ENCODE data around the gene TBCK. TPM values are rescaled to one million over a fixed set of nuclear protein-coding genes. Genes with fewer than 3 reads are reported as not detected.

The TBCK gene
- total RNA-seq, result 10 to 100 TPM; 46.5 to 55.3 (median 51.4) TPM

DNA sequence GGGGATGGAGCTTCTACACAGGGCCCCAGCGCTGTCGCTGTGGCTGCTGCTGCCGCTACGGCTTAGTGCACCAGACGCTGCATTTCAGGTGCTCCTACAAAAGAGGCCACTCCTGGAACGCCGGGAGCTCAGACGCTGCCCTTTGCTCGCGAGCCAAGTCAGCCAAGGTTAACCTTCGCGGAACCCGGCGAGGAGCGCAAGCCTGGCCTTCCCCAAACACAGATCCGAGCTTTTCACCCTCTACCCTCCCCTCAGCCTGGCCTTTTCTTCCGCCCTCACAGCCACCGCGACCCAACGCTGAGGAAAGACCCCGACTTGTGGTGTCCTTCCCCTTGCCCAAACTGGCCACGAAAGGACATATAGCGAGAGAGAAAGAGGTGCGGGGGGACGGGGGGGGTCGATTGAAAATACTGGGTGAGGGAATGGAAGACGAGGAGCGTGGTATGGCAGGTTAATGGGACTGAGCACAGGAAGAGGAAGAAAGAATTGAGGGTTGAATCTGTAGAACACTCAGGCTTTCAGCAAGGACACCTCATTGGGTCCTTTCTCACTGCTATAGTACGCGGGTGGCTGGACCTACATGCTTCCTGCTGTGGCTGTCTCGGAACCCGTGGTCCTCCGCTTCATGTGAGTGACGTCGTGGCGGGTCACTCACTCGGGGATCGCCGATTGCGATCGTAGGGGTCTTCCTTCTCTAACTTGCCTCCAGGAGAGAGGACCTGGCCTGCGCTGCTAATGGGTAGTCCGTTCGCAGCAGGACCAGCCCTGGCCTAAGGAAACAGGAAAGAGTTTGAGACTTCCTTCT lies at the start of gene TBCK, which contains the start of gene AIMP1:
Gene TBCK (minus strand): TSS at position 242 of the 805 bp plus-strand sequence. CDS start 7,249 bp downstream, outside the sequence.
Gene AIMP1 (plus strand): TSS at position 583 of the 805 bp plus-strand sequence. CDS start 8,460 bp downstream, outside the sequence.
- TF ChIP-seq, protein P1, sequence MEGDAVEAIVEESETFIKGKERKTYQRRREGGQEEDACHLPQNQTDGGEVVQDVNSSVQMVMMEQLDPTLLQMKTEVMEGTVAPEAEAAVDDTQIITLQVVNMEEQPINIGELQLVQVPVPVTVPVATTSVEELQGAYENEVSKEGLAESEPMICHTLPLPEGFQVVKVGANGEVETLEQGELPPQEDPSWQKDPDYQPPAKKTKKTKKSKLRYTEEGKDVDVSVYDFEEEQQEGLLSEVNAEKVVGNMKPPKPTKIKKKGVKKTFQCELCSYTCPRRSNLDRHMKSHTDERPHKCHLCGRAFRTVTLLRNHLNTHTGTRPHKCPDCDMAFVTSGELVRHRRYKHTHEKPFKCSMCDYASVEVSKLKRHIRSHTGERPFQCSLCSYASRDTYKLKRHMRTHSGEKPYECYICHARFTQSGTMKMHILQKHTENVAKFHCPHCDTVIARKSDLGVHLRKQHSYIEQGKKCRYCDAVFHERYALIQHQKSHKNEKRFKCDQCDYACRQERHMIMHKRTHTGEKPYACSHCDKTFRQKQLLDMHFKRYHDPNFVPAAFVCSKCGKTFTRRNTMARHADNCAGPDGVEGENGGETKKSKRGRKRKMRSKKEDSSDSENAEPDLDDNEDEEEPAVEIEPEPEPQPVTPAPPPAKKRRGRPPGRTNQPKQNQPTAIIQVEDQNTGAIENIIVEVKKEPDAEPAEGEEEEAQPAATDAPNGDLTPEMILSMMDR (IDR thresholded peaks at IDR 0.05), result no peak
- TF ChIP-seq POLR2A (IDR thresholded peaks at IDR 0.05) (peak; percentile 18 to 57), EP300 (IDR thresholded peaks at IDR 0.05) (peak in 1 of 2 donors; percentile 89)
- Histone ChIP-seq H3K4me3 (peak within 1 kb of the TSS; percentile 68 to 94 (median 90)), H3K27me3 (no peaks in the 10 kb centered on the region), H3K27ac (peak within 1 kb of the TSS; percentile 80 to 95 (median 89)), H3K4me1 (peaks cover 0 to 71% (median 19%) of the 10 kb centered on the region in 4 donors), H3K36me3 (peaks cover 0 to 11% (median 0%) of the 10 kb centered on the region in 3 donors), H3K9me3 (no peaks in the 10 kb centered on the region)
- DNase-seq (ENCODE audit: low spot score in 2 of 2), result peak; percentile 67 to 92
- WGBS, 2 donors, result 0 to 1% methylated on average over 38 to 44 of the region's 44 CpGs

DNA sequence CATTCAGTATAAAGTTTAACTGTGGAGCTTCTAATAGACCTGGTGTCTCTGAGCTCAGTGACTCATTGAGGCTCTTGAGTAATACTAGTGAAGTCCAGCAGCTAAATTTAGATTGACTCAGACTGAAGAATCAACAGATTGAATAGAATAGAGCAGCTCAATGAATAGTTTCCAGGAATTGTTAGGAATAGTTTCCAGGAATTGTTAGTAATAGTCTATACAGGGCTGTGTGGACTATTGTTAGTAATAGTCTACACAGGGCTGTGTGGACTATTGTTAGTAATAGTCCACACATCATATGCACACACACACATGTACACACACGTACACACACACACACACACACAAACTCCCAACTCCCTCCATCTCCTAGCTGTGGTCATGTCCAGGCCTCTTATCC lies 49.6 kb upstream of the TBCK start:
- Histone ChIP-seq H3K36me3 (no peaks in the 10 kb centered on the region), H3K4me3 (no peak overlapping the region), H3K9me3 (no peaks in the 10 kb centered on the region), H3K4me1 (peaks cover 0 to 17% (median 3%) of the 10 kb centered on the region in 4 donors), H3K27ac (peak overlapping the region in 1 of 4 donors; percentile 18), H3K27me3 (no peaks in the 10 kb centered on the region)
- TF ChIP-seq EP300 (IDR thresholded peaks at IDR 0.05) (no peak), POLR2A (IDR thresholded peaks at IDR 0.05) (no peak)
- TF ChIP-seq, protein P1 (IDR thresholded peaks at IDR 0.05), result no peak
- WGBS, 2 donors, result 38 to 67% methylated on average over 1 of the region's 1 CpG
- no peak for DNase-seq (ENCODE audit: low spot score in 2 of 2)

DNA sequence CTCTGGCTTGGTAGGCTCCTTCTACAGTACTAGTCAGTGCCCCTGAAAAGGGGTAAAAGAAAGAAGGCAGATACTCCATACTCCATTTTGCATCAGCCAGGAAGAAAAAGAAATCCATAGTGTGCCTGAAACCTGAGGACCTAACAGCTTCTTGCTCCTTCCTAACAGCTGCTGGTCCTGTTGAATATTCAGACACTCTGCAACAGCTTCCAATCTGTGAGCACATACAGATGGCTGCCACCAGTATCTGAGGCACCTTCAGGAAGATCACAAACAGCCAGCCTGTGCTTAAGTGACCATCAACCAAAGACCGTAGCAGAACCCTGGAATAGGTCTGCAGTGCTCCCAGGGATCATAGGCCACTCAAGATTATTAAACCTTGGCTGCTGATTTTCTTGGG lies 48.3 kb upstream of the TBCK start:
- 96 to 100% methylated on average over 1 of the region's 1 CpG for WGBS, 2 donors
- Histone ChIP-seq H3K36me3 (no peaks in the 10 kb centered on the region), H3K27me3 (no peaks in the 10 kb centered on the region), H3K4me1 (peaks cover 0 to 9% (median 3%) of the 10 kb centered on the region in 4 donors), H3K4me3 (no peak overlapping the region), H3K9me3 (no peaks in the 10 kb centered on the region), H3K27ac (no peak overlapping the region)
- TF ChIP-seq POLR2A (IDR thresholded peaks at IDR 0.05), result no peak
- TF ChIP-seq EP300 (IDR thresholded peaks at IDR 0.05), result no peak
- TF ChIP-seq, protein P1 (IDR thresholded peaks at IDR 0.05), result no peak
- DNase-seq (ENCODE audit: low spot score in 2 of 2), result no peak

DNA sequence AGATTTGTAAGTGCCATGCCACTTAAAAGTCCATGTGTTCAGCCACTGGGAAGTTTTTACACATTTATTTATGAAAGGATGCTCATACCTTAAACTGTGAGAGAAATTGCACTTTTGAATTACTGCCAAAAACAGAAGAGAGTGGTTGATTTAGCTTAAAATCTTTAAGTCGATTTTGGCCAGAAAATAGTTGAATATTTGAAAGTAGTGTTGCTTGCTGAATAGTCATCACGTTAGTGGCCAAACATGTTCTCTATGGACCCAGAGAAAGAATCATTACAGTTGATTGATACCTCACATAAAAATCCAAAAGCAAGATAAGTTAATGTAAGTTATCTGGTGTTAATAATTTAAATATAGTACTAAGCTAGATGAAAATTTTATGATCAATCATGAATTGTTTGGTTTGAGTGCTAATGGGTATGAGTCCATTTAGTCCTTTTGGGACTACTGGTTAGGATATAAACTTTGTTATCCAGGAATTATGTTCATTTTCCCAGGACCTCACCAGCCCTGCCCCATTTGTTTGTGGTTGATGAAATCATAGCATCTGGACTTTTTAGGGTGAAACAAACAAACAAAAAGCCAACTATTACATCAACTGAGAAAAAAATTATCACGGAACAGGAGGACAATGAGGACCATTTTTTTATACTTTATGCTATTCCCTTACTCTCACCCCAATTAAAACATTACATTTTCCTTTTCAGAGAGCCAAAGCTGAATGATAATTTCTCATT lies 46.2 kb upstream of the TBCK start:
- peaks cover 0 to 8% (median 3%) of the 10 kb centered on the region in 4 donors for H3K4me1 ChIP-seq
- no peaks in the 10 kb centered on the region for H3K36me3 ChIP-seq
- no peaks in the 10 kb centered on the region for H3K27me3 ChIP-seq
- WGBS, 2 donors, result 51 to 53% methylated on average over 3 of the region's 3 CpGs
- no peak overlapping the region for H3K27ac ChIP-seq
- DNase-seq (ENCODE audit: low spot score in 2 of 2), result no peak
- no peaks in the 10 kb centered on the region for H3K9me3 ChIP-seq
- TF ChIP-seq, protein P1 (IDR thresholded peaks at IDR 0.05), result no peak
- TF ChIP-seq EP300 (IDR thresholded peaks at IDR 0.05) (no peak), POLR2A (IDR thresholded peaks at IDR 0.05) (no peak)
- H3K4me3 ChIP-seq, result no peak overlapping the region
